Lung (tissue), 12 donors: ENCODE measurements around the gene DPP6. TPM values are rescaled to one million over a fixed set of nuclear protein-coding genes. Genes with fewer than 3 reads are reported as not detected.

Source experiments
- ATAC-seq: fragments of 200-7000 bp; cut with Tn5 transposase; one replicate; pipeline ENCODE4 v1.9.1; 2020; ENCODE audit warnings: moderate number of reproducible peaks; ENCODE audit not compliant: insufficient read depth, low FRiP score
- DNase-seq, 3 donors: peaks; one replicate each; pipeline ENCODE4 v3.0.0-alpha.2; 2013 to 2017
- H3K27ac ChIP-seq, 2 donors: one replicate each; pipeline ENCODE4 v1.5.1; 2013; ENCODE audit warnings: mild to moderate bottlenecking in 2 of 2, moderate library complexity in 2 of 2, control low read depth in 1 of 2, inconsistent platforms in 1 of 2, low read depth in 1 of 2, low read length in 1 of 2
- H3K27me3 ChIP-seq, 3 donors: one replicate each; pipeline ENCODE4 v1.5.1; 2013; ENCODE audit warnings: low read length in 2 of 3; ENCODE audit not compliant: control insufficient read depth in 3 of 3, insufficient read depth in 3 of 3
- H3K36me3 ChIP-seq, 4 donors: one replicate each; pipeline ENCODE4 v1.5.1; 2013; ENCODE audit warnings: low read length in 4 of 4, mild to moderate bottlenecking in 1 of 4, moderate library complexity in 1 of 4; ENCODE audit not compliant: control insufficient read depth in 4 of 4, insufficient read depth in 4 of 4
- H3K4me1 ChIP-seq, 5 donors: one replicate each; pipeline ENCODE4 v1.5.1; 2013; ENCODE audit warnings: low read length in 5 of 5, mild to moderate bottlenecking in 2 of 5, moderate library complexity in 1 of 5; ENCODE audit not compliant: control insufficient read depth in 5 of 5, insufficient read depth in 5 of 5
- H3K4me3 ChIP-seq: one replicate; pipeline ENCODE4 v1.5.1; 2013; ENCODE audit warnings: mild to moderate bottlenecking, control low read depth, moderate library complexity
- H3K9ac ChIP-seq, 2 donors: one replicate each; pipeline ENCODE4 v1.5.1; 2013; ENCODE audit warnings: low read length in 2 of 2, control low read depth in 1 of 2; ENCODE audit not compliant: insufficient read depth in 1 of 2
- H3K9me3 ChIP-seq, 4 donors: one replicate each; pipeline ENCODE4 v1.5.1; 2013; ENCODE audit warnings: low read length in 3 of 4, mild to moderate bottlenecking in 1 of 4, moderate library complexity in 1 of 4; ENCODE audit not compliant: control insufficient read depth in 4 of 4, insufficient read depth in 3 of 4
- CTCF ChIP-seq: IDR thresholded peaks from 2 replicates; pipeline ENCODE4 v1.5.1; 2012; ENCODE audit warnings: mild to moderate bottlenecking; ENCODE audit errors: control extremely low read depth, extremely low read depth
- WGBS, 2 donors: extraction: QIAGEN DNeasy Blood & Tissue Kit; methylation state at CpG; one replicate each; pipeline ENCODE4 v1.1.7; 2013; 5-methylcytosine and 5-hydroxymethylcytosine counted together
- polyA plus RNA-seq, 2 donors: library from polyadenylated mRNA; stranded (reverse); fragments of 200-250 nt; gene quantifications; one replicate each; pipeline ENCODE4 v1.2.1, GENCODE V29; 2013
- total RNA-seq, 2 donors: library from RNA; depleted of rRNA in 1 of 2; stranded (reverse); fragments of >200 nt in 1 of 2; gene quantifications; one replicate each; pipeline ENCODE4 v1.2.1, GENCODE V29; 2014 to 2021
- donor health status: control.
- donor health status: control.
- donor health status: Bipolar disorder and iron deficiency.
- donor health status: healthy.
- donor health status: DM: yes; HTN: yes; CAD: no.

Gene DPP6
- total and polyA plus RNA-seq, 4 donors, result 0.08 to 1.3 (median 0.75) TPM

GRCh38 chr7:154579711-154580110 is 527.5 kb downstream of the DPP6 start:
- ATAC-seq (no peak), DNase-seq (no peak)
- no peak for TF ChIP-seq CTCF
- 85 to 92% methylated on average over 9 of the region's 9 CpGs for WGBS, 2 donors
- H3K9ac ChIP-seq, result no peak overlapping the region
- H3K27ac ChIP-seq, result no peak overlapping the region
- H3K4me1 ChIP-seq, result peaks cover 0 to 3% (median 0%) of the 10 kb centered on the region in 5 donors
- H3K36me3 ChIP-seq, result no peaks in the 10 kb centered on the region
- peaks cover 0 to 4% (median 2%) of the 10 kb centered on the region in 4 donors for H3K9me3 ChIP-seq
- no peak overlapping the region for H3K4me3 ChIP-seq
- no peaks in the 10 kb centered on the region for H3K27me3 ChIP-seq

- H3K27me3 ChIP-seq, result no peaks in the 10 kb centered on the region
- no peak for TF ChIP-seq CTCF
- no peaks in the 10 kb centered on the region for H3K36me3 ChIP-seq
- ATAC-seq (no peak), DNase-seq (no peak)
- H3K9me3 ChIP-seq, result no peaks in the 10 kb centered on the region
- H3K9ac ChIP-seq, result no peak overlapping the region
- no peak overlapping the region for H3K4me3 ChIP-seq
- WGBS, 2 donors, result 85 to 87% methylated on average over 10 of the region's 10 CpGs
- no peak overlapping the region for H3K27ac ChIP-seq
- peaks cover 0 to 3% (median 0%) of the 10 kb centered on the region in 5 donors for H3K4me1 ChIP-seq
These were observed 529.2 kb downstream of the DPP6 start for GRCh38 chr7:154581251-154581890.

GRCh38 chr7:154583454-154583853 is 531.3 kb downstream of the DPP6 start:
- no peak for DNase-seq

More at GRCh38 chr7:154583454-154583853, 531.3 kb downstream of the DPP6 start:
- ATAC-seq, result no peak
- WGBS, 2 donors, result 92 to 95% methylated on average over 15 of the region's 15 CpGs
- Histone ChIP-seq H3K4me1 (peaks cover 0 to 3% (median 0%) of the 10 kb centered on the region in 5 donors), H3K4me3 (no peak overlapping the region), H3K36me3 (no peaks in the 10 kb centered on the region), H3K9me3 (no peaks in the 10 kb centered on the region), H3K27ac (no peak overlapping the region), H3K9ac (no peak overlapping the region), H3K27me3 (peaks cover 0 to 11% (median 0%) of the 10 kb centered on the region in 3 donors)
- no peak for TF ChIP-seq CTCF
